Lower lobe of right lung (tissue), 2 donors: ENCODE data around the gene SORCS1. TPM values are rescaled to one million over a fixed set of nuclear protein-coding genes. Genes with fewer than 3 reads are reported as not detected.
"Not testable (repeated sequence)": the region's sequence is repeated elsewhere in the genome, so short reads cannot be mapped to it uniquely, and the experiment has no call there.

Experiments
- ATAC-seq, 2 donors: fragments of 200-7000 bp; cut with Tn5 transposase; one replicate each; pipeline ENCODE4 v1.9.1; 2020 to 2022; ENCODE audit warnings: mild to moderate bottlenecking in 2 of 2, moderate library complexity in 2 of 2
- DNase-seq: peaks from one replicate; pipeline ENCODE4 v3.0.0-alpha.2; 2020
- H3K27ac ChIP-seq: fragments of 200-600 bp; one replicate; pipeline ENCODE4 v1.8.0; 2022
- H3K27me3 ChIP-seq: fragments of 200-600 bp; one replicate; pipeline ENCODE4 v1.8.0; 2022; ENCODE audit warnings: low read depth
- H3K36me3 ChIP-seq: fragments of 200-600 bp; one replicate; pipeline ENCODE4 v1.8.0; 2022; ENCODE audit warnings: mild to moderate bottlenecking
- H3K4me1 ChIP-seq: fragments of 200-600 bp; one replicate; pipeline ENCODE4 v1.8.0; 2022
- H3K4me3 ChIP-seq: fragments of 200-600 bp; one replicate; pipeline ENCODE4 v1.8.0; 2022; ENCODE audit warnings: mild to moderate bottlenecking
- H3K9me3 ChIP-seq: fragments of 200-600 bp; one replicate; pipeline ENCODE4 v1.8.0; 2022
- intact Hi-C: fragments of 100-400 bp; cut with DNase I; formaldehyde crosslinking; loops from one replicate; pipeline ENCODE4 v1.11.0; 2022
- total RNA-seq: library from RNA; stranded (reverse); fragmentation: NEBNext Ultra II Directional; extraction: Animal tissue kit (Norgen Biotek cat#: 25700); gene quantifications from one replicate; pipeline ENCODE4 v1.2.1, GENCODE V29; 2021
- TF ChIP-seq, protein P1 (sequence below): fragments of 200-600 bp; IDR thresholded peaks from one replicate; pipeline ENCODE4 v1.8.0; 2022; ENCODE audit warnings: antibody characterized with exemption, mild to moderate bottlenecking
- donor health status: DM: no; HTN: yes; CAD: no; lungs with severe emphysema.

Gene SORCS1
- total RNA-seq, 1 donor from 2014 or later: 0.15 TPM

DNA sequence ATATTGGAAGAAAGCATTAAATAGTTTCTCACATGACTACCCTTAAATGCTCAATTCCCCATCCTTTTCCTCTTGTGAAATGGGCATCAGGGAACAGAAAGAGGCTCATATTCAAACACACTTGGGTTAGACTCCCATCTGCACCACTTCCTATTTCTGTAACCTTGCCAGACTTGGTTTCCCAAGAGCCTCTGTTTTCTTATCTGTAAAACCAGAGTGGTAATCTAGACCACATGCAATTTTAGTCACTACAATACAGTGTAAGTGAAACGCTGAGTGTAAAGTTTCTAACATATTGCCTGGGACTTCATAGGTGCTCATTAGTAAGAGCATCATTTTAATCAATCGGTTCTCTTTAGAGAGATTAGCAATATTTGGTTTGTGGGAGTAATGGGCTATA is 136.3 kb downstream of the SORCS1 start:
- H3K9me3 ChIP-seq: no peaks in the 10 kb centered on the region
- H3K4me3 ChIP-seq: no peak overlapping the region
- no peak overlapping the region for H3K27ac ChIP-seq
- intact Hi-C loops: no loop called here
- no peaks in the 10 kb centered on the region for H3K36me3 ChIP-seq
- no peak for ATAC-seq
- no peaks in the 10 kb centered on the region for H3K27me3 ChIP-seq
- TF ChIP-seq, protein P1, sequence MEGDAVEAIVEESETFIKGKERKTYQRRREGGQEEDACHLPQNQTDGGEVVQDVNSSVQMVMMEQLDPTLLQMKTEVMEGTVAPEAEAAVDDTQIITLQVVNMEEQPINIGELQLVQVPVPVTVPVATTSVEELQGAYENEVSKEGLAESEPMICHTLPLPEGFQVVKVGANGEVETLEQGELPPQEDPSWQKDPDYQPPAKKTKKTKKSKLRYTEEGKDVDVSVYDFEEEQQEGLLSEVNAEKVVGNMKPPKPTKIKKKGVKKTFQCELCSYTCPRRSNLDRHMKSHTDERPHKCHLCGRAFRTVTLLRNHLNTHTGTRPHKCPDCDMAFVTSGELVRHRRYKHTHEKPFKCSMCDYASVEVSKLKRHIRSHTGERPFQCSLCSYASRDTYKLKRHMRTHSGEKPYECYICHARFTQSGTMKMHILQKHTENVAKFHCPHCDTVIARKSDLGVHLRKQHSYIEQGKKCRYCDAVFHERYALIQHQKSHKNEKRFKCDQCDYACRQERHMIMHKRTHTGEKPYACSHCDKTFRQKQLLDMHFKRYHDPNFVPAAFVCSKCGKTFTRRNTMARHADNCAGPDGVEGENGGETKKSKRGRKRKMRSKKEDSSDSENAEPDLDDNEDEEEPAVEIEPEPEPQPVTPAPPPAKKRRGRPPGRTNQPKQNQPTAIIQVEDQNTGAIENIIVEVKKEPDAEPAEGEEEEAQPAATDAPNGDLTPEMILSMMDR: no peak
- no peak for DNase-seq
- H3K4me1 ChIP-seq: no peaks in the 10 kb centered on the region

GRCh38 chr10:107025676-107026075 is 138.8 kb downstream of the SORCS1 start:
- no peaks in the 10 kb centered on the region for H3K4me1 ChIP-seq
- DNase-seq: no peak
- H3K4me3 ChIP-seq: no peak overlapping the region
- H3K9me3 ChIP-seq: no peaks in the 10 kb centered on the region
- H3K27me3 ChIP-seq: no peaks in the 10 kb centered on the region
- TF ChIP-seq, protein P1: no peak
- H3K27ac ChIP-seq: no peak overlapping the region
- ATAC-seq: no peak
- intact Hi-C loops: no loop called here
- H3K36me3 ChIP-seq: no peaks in the 10 kb centered on the region

GRCh38 chr10:107024033-107024432 is 140.5 kb downstream of the SORCS1 start:
- H3K27ac ChIP-seq, ATAC-seq, H3K27me3 ChIP-seq, H3K9me3 ChIP-seq, H3K36me3 ChIP-seq, intact Hi-C loops, H3K4me1 ChIP-seq, H3K4me3 ChIP-seq, DNase-seq: not testable (repeated sequence)

- H3K36me3 ChIP-seq: no peaks in the 10 kb centered on the region
- intact Hi-C loops: no loop called here
- H3K27me3 ChIP-seq: no peaks in the 10 kb centered on the region
- no peak overlapping the region for H3K27ac ChIP-seq
- TF ChIP-seq, protein P1: no peak
- H3K4me3 ChIP-seq: no peak overlapping the region
- no peaks in the 10 kb centered on the region for H3K9me3 ChIP-seq
- no peak for ATAC-seq
- no peak for DNase-seq
- H3K4me1 ChIP-seq: no peaks in the 10 kb centered on the region
Measured at GRCh38 chr10:107022600-107023354, 141.7 kb downstream of the SORCS1 start.

DNA sequence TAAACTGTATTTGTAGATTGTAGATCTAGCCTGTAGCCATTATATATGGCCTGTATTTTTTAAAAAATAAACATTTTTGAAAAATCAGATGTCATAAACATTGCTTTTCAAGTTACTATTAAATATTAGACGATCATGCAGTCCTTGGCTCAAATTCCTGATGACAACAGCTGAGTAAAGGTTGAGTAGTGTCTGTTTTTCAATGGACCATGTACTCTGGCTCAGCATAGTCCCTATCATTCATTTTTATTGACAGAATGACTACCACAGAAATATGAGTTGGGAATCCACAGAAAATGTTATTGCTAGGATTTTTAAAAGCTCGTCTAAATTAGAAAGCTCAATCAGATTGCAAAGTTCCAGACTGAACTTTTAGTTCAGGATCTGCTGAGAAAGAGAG is 145.4 kb downstream of the SORCS1 start:
- Histone ChIP-seq H3K9me3 (no peaks in the 10 kb centered on the region), H3K36me3 (no peaks in the 10 kb centered on the region), H3K27me3 (no peaks in the 10 kb centered on the region), H3K4me3 (no peak overlapping the region), H3K27ac (no peak overlapping the region), H3K4me1 (no peaks in the 10 kb centered on the region)
- ATAC-seq: no peak
- intact Hi-C loops: no loop called here
- TF ChIP-seq, protein P1: no peak
- no peak for DNase-seq

GRCh38 chr10:107013258-107014006 is 151.1 kb downstream of the SORCS1 start:
- Histone ChIP-seq H3K27me3 (no peaks in the 10 kb centered on the region), H3K9me3 (no peaks in the 10 kb centered on the region), H3K36me3 (no peaks in the 10 kb centered on the region), H3K27ac (no peak overlapping the region), H3K4me1 (no peaks in the 10 kb centered on the region), H3K4me3 (no peak overlapping the region)
- no peak for DNase-seq
- TF ChIP-seq, protein P1: no peak
- intact Hi-C loops: no loop called here
- no peak for ATAC-seq
